GM21529 (cell line): ENCODE data around the gene TGFBI.

Experiments used
- ATAC-seq: cut with Tn5 transposase; IDR thresholded peaks from one replicate; pipeline ENCODE4 v1.9.1; 2021; ENCODE audit not compliant: unreplicated experiment

TGFBI gene

DNA sequence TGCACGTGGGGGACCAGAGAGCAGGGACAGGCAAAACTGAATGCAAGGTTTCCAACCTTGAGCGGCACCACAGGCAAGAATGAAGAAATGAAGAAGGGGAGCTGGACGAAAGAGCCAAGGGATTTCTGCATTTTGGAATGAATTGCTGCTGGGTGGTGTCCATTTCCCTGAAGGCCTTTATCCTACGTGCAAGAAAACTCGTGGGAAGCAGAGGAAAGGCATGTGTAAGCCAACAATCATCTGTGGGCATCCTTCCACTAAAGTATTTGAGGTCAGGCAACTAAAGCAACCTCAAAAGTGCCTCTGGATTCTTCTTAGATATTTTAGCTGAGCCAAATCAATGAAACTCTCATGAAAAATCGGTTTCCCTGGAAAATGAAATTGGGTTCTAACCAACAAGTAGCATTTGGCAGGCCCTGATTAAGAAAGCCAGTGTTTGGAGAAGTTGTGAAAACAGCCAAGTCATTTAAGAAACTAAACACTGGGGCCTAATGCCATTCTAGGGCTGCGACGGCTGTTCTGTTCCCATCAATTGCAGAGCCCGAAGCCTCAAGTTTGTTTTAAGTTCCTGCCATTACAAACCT is 4.7 kb upstream of the TGFBI start:
- no peak for ATAC-seq

DNA sequence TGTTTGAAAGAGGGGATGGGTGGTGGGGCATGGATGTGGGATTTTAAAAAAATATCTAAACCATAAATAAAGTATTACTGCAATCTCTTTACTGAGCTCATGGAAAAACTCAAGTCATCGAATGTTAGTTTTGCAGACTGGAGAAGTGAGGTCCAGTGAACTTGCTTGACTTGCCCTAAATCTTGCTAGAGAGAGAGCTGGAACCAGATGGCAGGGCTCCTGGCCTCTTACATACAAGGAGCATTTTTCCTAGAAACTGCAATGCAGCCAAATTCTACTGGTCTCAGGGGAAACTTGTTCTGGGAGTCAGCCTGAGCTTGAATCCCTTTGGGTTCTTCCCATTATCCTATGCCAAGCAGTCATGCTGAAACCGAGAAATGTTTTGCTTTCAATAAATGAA is 2.9 kb upstream of the TGFBI start:
- ATAC-seq = no peak

DNA sequence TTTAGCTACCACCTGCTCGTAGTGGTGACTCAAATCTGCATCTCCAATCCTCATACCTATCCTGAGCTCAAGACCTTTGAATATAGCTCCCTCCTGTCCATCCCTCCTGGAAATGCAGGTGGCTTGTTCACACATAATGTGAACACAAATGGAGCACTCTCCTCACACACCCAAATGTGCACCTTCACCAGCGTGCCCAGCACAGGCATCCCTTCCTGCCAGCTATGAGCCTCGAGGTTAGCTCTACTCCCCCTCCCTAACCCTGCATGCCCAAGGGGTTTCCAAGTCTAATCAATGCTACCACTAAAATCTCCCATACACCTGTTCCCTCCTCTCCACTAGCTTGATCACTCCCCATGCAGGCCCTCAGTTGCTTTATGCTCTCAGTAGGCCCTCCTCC is 2.2 kb upstream of the TGFBI start:
- ATAC-seq = no peak

DNA sequence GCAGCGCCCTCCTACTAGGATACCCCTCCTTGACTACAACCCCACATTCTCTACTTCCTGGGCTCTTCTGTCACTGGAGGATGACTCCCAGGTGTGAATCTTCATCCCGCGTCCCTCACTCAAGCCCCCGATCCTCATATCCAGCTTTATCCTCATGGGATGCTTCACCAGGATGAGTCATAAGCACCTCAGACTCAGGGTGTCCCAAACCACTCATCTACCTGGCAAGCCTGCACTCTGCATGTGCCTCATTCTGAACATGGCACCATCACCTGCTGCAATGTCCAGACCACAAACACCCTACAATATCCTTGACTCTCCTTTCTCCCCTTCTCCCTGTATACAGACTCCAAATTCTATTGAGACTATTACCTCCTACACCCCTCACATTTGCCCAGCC is 1.5 kb upstream of the TGFBI start:
- no peak for ATAC-seq

DNA sequence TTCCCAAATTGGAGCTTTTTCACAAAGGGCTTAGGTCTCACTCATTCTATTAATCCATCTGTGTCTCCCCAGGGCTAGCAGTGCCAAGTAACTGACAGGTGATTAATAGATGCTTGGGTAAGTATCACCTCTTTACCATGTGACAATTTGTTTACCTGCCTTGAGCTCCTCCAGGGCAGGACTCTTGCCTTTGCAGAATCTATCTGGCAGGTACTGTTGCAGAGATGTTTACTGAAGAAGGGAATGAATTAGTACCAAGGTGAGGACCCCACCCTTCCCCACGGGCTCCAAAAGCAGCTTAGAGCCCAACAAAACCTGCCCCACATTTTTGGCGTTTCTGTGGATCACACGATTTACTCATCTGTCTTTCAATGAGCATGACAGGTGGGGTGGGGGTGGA is 698 bp upstream of the TGFBI start:
- ATAC-seq = no peak

DNA sequence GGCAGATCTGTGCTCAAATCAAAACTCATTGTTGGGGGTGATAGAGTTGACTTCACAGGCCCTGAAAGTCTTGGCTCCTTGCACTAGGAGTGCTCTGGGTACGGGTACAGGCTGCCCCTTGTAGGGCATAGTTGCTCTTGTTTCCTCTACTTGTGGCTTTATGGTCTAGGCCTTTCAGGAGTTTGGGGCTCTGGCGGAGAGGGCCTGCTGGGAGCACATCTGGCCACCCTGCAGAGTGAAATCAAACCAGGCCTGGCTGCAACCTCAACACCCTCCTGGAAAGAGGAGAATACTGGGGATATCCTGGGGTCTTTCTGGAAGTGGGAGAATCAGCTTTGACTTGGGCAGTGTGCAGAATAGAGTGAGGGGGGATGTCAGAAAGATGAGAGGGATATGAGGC is 1.5 kb downstream of the TGFBI start:
- ATAC-seq = no peak

DNA sequence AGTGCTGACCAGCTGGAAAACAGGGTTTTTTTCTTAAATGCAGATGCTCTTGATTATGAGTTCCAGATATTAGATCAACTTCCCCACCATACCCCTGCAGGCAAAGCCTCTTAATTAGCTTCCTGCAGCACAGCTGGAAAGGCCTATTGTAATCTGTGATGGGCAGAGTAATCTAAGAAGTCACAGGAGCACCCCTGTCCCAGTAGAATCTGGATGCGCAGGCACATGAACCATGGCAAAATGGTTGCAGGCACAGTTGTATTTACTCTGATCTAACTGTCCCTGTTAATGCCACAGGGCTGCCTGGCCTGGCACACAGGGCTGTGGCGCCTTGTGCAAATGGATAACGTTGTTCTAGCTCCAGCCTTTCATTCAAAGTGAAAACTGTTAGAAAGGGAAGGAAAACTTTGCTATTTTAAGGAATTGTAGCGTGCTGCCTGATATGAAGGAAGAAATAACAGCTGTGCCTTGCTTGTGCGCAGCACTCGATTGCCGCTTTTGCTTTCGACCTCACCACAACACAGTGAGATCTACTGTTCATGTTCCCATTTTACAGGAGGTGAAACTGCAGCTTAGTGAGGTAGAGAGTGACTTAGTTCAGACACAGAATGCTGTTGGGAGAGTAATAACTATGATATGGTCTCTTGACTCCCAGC is 2.3 kb downstream of the TGFBI start:
- peak; percentile 67 for ATAC-seq

DNA sequence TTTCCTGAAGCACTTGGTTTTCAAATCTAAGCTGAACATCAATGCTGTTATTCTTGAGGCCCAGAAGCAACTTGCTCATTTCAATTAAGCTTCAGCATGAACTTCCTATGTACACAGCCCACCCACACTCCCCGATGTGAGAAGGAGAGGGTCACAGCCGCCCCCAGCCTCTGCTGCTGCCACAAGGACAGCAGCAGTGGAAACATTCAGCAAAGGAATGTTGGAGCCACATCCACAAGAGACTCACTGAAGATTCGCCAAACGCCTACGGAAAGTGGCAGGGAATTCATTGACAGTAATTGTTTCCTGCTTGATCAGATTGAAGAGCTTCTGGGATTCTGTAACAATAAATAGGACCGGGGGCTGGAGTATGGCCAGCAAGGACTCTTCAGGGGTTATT is 2.9 kb downstream of the TGFBI start:
- ATAC-seq = peak; percentile 3

DNA sequence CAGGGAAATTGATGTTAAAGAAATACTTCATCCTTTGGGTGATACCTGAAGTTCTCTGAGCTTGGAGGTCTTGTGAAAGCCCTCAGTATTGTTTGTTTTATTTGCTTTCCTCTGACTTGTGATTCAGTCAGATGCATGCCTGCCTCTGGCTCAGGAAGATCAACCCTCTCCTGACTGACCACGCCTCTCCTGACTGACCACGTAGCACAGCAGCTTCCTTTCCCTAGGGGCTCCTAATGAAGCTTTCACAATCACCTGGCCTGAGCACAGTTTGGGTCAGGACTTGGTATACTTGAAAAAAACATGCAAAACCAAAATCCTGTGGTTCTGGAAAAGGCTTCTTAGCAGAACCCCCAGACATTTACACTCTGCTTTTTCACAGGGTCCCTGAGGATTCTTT is 3.8 kb downstream of the TGFBI start:
- no peak for ATAC-seq

DNA sequence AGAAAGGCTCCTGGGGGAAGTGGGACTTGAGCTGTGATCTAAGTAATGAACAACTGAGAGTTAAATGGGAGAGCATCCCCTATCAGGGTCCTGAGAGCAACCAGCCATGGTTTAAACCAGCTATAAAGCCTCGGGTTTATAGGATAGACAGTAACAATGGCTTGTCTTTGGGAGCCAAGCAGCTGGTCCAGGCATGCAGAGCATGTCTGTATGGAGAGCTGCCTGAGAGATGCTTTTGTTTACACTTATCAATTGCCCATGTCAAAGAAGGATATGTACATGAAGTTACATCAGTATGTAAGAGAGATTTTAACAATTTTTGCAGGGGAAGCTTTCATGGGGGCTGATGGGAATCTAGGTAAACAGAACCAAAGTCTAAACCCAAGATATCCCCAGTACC is 4.4 kb downstream of the TGFBI start:
- no peak for ATAC-seq

DNA sequence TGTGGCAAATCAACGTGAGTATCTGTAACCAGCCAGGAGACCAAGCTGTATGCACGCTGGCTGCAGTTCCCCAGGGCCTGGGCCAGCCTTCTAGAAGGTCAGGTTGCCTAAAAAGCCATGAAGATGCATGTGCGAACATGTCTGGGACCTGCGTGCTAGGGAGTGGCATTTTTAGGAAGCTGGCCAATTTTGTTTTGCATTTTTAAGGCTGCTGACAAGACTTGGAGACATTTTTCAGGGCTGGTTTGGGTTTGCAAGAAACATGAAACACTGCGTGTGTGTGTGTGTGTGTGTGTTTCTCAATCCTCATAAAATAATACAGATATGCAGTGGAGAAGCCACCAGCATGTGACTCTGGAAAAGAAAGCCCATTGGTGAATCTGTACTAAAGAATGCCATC is 5.1 kb downstream of the TGFBI start:
- ATAC-seq = no peak

DNA sequence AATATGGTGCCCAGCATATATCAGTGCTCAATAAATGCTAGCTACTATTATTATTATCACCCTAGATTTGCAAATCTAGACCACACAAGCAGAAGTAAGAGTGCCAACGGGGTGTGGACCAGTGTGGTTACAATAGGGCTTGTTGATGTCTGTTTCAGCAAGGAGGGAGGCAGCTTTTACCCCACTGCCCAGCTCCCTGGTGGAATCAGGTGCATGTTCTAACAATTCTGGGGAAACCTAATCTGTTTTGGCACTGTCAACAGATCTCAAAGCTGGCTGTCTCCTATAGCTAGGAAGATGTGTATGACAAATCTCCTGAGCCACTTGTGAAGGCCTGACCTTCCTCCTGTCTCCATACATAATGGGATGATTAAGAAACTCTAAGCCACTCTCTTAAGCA is 5.7 kb downstream of the TGFBI start:
- no peak for ATAC-seq

DNA sequence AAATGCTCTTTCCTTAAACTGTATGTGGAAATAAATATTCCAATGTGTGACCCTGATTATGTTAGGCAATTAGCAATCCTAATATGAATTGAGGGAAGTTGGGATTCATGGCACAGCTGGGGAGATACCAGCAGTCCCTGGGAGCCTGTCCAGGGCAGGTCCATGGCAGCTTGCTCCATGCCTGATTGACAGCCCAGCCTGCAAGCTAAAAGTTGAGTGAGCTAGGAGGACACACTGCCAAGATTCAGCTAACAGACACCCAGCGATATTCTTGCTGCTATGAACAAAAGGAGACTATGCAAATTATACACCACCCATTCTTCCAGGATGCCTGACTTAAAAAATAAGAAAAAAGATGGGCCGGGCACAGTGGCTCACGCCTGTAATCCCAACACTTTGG is 6.2 kb downstream of the TGFBI start:
- no peak for ATAC-seq

DNA sequence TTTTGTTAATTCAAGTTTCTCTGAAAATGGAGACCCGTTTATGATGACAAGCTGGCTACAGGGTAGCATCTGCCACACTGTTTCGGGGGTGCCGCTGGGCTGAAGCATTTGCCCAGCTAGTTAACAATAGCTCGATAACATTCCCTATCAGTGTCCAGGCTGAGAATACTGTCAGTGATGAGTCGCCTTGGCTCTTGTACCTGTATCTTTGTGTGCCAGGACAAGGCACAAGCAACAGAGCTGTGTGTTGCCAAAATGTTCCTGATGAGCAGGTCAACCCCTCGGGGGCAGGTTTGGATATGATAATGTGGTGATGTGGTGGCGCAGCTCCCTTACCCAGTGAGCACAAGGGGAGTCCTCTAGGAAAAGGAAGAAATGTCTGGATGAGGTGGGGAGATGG is 7.0 kb downstream of the TGFBI start:
- ATAC-seq = no peak

DNA sequence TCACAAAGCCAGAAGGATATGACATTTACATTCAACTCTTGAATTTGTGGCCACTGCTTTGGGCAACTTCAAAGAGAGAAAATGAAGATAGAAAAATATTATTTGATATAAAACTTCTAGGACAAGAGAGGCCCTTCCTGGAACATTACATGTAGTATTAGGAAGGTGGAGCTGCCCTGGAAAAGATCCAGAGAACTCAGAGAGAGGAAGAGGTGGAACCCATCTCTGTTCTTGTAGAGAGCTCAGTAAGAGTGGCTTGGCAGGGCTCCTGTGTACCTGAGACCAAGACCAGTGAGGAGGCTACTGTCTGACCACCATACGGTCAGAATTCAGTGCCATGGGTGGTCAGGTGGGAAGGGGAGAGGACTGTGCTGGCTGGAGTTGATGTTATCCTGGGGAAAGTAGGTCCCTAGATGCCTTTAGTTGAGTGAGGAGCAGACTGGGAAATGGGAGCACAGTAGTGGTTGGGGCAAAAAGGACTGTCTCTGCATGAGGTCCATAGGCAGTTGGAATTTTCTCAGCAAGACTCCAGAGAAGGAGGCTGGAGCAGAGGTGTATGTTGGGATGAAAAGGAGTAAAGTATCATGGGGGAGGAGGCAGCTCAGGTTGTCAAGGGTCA is 7.6 kb downstream of the TGFBI start:
- no peak for ATAC-seq

DNA sequence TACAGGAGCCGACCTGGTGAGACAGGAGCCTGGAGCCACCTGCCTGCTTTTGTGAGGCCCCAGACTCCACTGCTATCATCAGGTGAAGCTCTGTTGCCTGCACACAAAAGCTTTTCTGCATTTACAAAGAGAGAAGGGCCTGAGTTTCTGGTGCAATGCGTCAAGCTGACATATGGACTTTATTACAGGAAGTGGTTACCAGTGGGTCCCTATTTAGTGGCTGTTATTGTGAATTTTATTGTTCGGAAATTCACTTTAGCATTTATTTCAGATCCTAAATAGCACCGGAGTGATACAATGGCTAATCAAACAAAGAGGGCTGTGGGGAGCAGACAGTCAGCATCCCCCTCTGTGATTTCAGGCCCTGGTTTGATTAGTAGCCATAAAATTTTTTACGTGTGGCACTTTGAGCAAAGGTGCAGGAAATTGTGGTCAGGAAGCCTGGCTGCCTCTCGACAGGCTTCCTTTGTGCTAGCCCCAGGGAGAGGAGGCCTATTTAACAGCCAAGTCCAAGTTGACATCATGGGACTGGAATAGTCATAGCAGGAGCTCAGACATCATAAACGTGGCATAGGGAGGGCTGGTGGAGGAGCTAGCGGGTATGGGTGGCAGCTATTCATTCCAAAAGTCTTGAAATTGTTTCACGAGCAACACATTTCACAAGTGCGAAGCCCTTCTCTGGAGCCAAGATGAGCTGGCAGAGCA is 8.4 kb downstream of the TGFBI start:
- peak; percentile 62 for ATAC-seq

DNA sequence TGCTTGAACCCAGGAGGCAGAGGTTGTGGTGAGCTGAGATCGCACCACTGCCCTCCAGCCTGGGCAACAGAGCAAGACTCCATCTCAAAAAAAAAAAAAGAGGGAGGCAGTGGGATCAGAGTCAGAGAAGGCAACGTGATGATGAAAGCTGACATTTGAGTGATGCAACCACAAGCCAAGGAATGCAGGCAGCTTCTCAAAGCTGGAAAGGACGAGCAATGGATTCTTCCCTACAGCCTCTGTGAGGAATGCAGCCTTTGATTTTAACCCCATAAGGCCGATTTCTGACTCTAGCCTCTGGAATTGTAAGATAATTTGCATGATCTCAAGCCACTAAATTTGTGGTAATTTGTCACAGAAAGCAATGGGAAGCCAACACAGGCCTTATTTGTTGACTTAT is 9.8 kb downstream of the TGFBI start:
- no peak for ATAC-seq

DNA sequence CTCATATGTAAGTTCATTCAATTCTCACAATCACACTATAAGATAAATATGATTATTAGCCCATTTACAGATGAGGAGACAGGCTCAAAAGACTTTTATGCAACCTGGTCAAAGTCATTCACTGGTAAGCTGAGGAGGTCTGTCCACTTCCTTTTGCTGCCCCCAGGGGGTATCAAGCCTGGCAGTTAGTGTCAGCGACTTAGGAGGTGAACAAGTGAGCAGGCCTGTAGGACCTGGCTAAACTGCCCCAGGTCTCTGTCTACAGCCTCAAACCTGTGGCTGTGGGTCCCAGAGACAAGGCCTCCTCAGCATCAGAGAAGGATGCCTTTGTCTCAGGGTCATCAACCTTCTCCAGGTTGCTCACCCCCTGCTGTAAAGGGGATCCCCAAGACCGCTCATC is 10.4 kb downstream of the TGFBI start:
- no peak for ATAC-seq

DNA sequence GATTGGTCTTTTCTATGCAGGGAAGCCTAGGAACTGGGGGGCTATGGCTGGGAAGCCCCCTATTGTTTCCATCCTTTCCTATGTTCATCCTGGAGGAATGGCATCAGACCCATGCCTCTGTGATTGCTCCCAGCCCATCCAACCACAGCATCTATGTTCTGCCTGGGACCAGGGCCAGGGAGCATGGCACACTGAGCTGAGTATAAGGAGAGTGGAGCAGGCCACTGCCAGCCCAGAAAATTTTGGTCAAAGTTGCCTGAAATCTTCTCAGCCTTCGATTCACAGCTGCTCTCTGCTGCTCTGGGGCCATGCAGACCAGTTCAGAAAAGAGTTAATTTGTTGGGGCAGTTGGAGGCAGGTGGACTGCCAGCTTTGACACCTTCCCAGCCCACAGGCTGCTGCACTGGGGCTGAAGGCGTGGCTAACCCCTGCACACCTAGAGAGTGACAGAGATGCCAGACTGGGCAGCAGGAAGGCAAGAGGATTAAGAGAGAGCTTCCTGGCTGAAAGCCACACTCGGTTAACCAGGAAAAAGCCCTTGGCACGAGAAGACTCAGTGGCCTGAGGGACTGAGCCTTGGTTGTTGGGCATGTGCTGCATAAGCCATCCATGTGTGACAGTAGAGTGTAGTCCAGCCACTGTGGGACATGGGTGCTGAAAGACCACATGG is 12.1 kb downstream of the TGFBI start:
- no peak for ATAC-seq

DNA sequence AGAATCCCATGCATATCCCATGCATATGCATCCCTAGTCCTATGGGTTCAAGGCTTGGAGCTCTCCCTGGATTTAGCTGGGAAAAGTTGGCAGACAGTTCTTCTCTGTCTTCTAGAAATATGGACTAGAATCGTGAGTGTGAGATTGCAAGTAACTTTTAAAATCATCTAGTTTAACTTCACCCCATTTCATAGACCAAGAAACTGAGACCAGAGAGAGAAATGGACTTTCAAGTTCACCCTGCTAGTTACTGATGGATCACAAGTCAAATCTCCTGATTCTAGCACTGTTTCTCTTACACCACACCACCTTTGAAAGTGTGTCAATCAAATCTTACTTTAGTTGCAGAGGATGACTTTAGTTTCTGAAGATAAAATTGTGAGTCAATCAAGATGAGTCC is 13.4 kb downstream of the TGFBI start:
- no peak for ATAC-seq

DNA sequence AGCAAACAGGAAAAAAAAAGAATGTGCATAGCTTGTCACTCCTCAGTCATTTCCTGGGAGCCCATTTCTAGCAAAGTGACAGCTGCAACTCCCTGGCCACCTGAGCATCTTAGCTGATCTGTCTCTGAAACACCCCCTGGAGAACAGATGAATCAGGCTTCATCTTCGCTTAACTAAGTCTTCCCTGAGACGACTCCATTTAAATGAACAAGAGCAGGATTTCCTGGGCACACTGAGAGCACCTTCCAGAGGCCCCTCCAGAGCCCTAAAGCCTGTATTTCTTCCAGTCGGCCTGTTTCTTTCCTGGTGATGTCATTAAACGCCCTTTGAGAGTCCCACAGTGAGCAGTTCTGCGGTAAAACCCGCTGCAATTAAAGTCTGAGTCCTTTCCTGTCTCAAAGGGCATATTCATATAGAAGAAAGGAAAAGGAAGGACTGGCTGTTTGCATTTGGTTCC is 13.9 kb downstream of the TGFBI start:
- ATAC-seq = no peak

DNA sequence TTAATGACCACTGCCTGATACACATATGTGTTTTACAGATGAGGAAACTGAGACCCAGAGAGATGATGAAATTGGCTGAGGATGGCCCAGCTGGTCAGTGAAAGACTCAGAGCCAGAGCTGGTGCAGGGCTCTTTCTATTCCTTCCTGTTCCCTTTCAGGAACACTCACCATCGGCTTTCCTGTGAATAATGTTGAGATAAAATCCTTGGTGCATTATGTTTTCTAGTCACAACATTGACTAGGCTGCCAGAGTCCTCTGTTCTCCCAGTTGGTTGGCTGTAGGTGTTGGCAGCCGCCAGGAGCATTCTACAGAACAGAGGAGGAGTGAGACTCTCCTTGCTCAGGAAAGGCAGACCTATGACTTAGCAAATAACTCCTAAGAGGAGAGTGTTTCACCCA is 14.8 kb downstream of the TGFBI start:
- no peak for ATAC-seq
